HG02970 (cell line): ENCODE measurements around the gene FBXO30.
A peak's percentile ranks its signal among the peaks of the same experiment; 100 is the strongest.

Experiments used
- ATAC-seq: cut with Tn5 transposase; IDR thresholded peaks from one replicate; pipeline ENCODE4 v1.9.1; 2021; ENCODE audit warnings: mild to moderate bottlenecking, moderate library complexity, moderate number of reproducible peaks; ENCODE audit not compliant: unreplicated experiment, low FRiP score

The FBXO30 gene

GRCh38 chr6:145822456-145822855 lies 7.9 kb upstream of the FBXO30 start:
- ATAC-seq: no peak

- ATAC-seq: no peak
Observed at GRCh38 chr6:145819994-145820393, 5.4 kb upstream of the FBXO30 start.

GRCh38 chr6:145818796-145819195 lies 4.2 kb upstream of the FBXO30 start:
- no peak for ATAC-seq

- no peak for ATAC-seq
Observed at GRCh38 chr6:145816392-145816791, 1.8 kb upstream of the FBXO30 start.

- ATAC-seq: no peak
Observed at GRCh38 chr6:145815309-145816274, 997 bp upstream of the FBXO30 start.

GRCh38 chr6:145814035-145814500 lies 527 bp downstream of the FBXO30 start:
- peak; percentile 26 for ATAC-seq

GRCh38 chr6:145813285-145814034 lies 1.1 kb downstream of the FBXO30 start:
- ATAC-seq: no peak

GRCh38 chr6:145811741-145812140 lies 2.9 kb downstream of the FBXO30 start:
- no peak for ATAC-seq

- no peak for ATAC-seq
Observed at GRCh38 chr6:145809785-145810184, 4.8 kb downstream of the FBXO30 start.

- ATAC-seq: peak; percentile 74
Observed at GRCh38 chr6:145809211-145809610, 5.4 kb downstream of the FBXO30 start.

GRCh38 chr6:145808239-145808638 lies 6.4 kb downstream of the FBXO30 start:
- no peak for ATAC-seq

GRCh38 chr6:145802141-145802540 lies 12.5 kb downstream of the FBXO30 start:
- no peak for ATAC-seq

- ATAC-seq: no peak
Observed at GRCh38 chr6:145801021-145801420, 13.6 kb downstream of the FBXO30 start.

- no peak for ATAC-seq
Observed at GRCh38 chr6:145798530-145798929, 16.1 kb downstream of the FBXO30 start.

- no peak for ATAC-seq
Observed at GRCh38 chr6:145789443-145789842, 25.2 kb downstream of the FBXO30 start.

- ATAC-seq: no peak
Observed at GRCh38 chr6:145787688-145788087, 26.9 kb downstream of the FBXO30 start.

GRCh38 chr6:145784683-145785082 lies 29.9 kb downstream of the FBXO30 start:
- ATAC-seq: no peak

- no peak for ATAC-seq
Observed at GRCh38 chr6:145783796-145784195, 30.8 kb downstream of the FBXO30 start.

GRCh38 chr6:145772846-145773245 lies 41.7 kb downstream of the FBXO30 start:
- no peak for ATAC-seq

- ATAC-seq: no peak
Observed at GRCh38 chr6:145765449-145765848, 49.1 kb downstream of the FBXO30 start.

- ATAC-seq: no peak
Observed at GRCh38 chr6:145763742-145764141, 50.9 kb downstream of the FBXO30 start.
